ENCODE results near the gene KCNT2. TPM values are rescaled to one million over a fixed set of nuclear protein-coding genes. Genes with fewer than 3 reads are reported as not detected.

KCNT2 gene
- total RNA-seq, 4 donors from 2014 or later, result 0.35 to 0.88 (median 0.51) TPM; not detected in 1

DNA sequence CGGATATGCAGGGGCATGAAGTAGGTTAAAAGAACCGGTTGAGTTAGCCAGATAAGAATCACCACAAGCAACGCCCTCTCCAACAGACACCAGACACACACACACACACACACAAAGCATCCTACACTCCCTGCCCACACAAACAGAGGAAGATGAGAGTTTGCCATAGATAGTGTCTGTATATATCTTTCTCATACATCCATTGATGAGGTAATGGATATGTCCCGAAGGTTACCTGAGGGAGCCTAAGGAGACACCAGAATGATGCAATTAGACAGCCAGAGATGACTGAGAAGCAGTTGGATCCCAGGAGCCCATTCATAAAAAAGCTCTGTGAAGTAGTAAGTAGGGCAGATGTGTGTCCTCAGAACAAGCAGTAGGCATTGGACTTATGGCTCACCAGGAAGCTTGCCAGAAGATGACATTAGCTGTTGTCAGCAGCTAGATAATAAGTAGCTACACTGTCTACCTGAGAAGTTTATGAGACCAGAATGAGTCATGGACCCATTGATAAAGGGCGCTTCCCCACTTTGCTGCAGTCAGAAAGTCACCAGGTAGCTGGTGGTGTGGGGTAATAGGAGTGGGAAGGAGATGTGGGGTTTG, 247.0 kb downstream of the KCNT2 start:
- DNase-seq, result no peak
- no peaks in the 10 kb centered on the region for H3K36me3 ChIP-seq
- no peaks in the 10 kb centered on the region for H3K4me1 ChIP-seq
- no peak overlapping the region for H3K27ac ChIP-seq
- TF ChIP-seq, protein P1, sequence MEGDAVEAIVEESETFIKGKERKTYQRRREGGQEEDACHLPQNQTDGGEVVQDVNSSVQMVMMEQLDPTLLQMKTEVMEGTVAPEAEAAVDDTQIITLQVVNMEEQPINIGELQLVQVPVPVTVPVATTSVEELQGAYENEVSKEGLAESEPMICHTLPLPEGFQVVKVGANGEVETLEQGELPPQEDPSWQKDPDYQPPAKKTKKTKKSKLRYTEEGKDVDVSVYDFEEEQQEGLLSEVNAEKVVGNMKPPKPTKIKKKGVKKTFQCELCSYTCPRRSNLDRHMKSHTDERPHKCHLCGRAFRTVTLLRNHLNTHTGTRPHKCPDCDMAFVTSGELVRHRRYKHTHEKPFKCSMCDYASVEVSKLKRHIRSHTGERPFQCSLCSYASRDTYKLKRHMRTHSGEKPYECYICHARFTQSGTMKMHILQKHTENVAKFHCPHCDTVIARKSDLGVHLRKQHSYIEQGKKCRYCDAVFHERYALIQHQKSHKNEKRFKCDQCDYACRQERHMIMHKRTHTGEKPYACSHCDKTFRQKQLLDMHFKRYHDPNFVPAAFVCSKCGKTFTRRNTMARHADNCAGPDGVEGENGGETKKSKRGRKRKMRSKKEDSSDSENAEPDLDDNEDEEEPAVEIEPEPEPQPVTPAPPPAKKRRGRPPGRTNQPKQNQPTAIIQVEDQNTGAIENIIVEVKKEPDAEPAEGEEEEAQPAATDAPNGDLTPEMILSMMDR (IDR thresholded peaks at IDR 0.05 in 4 of 5, conservative IDR thresholded peaks at IDR 0.05 in 1 of 5), result no peak
- TF ChIP-seq POLR2A (IDR thresholded peaks at IDR 0.05), result no peak
- no peak overlapping the region for H3K4me3 ChIP-seq
- no peaks in the 10 kb centered on the region for H3K9me3 ChIP-seq
- intact Hi-C loops (cut with DNase I; ENCODE audit: low total_unique reads) (no loop called here), in situ Hi-C loops (cut with MboI; ENCODE audit: low sequenced_read_pairs in 4 of 4) (loop anchor here in 1 of 4 donors (25.0 kb wide), 1 partner anchor 301 kb away; the partner anchor contains the start of gene CFH)
- ATAC-seq, result no peak
- H3K27me3 ChIP-seq, result no peaks in the 10 kb centered on the region

DNA sequence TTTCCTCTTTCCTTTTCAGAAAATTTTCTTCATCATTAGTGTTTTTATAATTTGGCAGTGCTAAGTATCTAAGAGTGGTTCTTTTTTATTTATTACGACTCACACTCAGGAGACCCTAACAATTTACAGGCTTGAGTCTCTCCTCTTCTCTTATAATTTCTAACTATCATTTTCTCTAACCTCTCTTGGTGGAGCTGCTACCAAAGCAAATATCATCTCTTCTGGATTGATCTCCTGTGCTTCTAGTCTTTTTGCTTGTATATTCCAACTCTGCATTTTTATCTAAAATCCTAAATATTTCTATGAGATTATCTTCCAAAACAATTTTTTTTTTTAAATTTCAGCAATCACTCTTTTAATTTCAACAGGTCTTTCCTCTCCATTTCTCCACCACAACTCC, 250.3 kb downstream of the KCNT2 start:
- ATAC-seq (no peak), DNase-seq (no peak)
- TF ChIP-seq, protein P1 (IDR thresholded peaks at IDR 0.05 in 4 of 5, conservative IDR thresholded peaks at IDR 0.05 in 1 of 5), result no peak
- no peak for TF ChIP-seq POLR2A (IDR thresholded peaks at IDR 0.05)
- no peaks in the 10 kb centered on the region for H3K4me1 ChIP-seq
- H3K27me3 ChIP-seq, result no peaks in the 10 kb centered on the region
- in situ Hi-C loops (cut with MboI; ENCODE audit: low sequenced_read_pairs in 4 of 4) (loop anchor here in 2 of 4 donors (10.0 to 25.0 kb wide), 2 partner anchors 304 to 307 kb away; partner anchors contain the start of gene CFH (in 1 of the 2)), intact Hi-C loops (cut with DNase I; ENCODE audit: low total_unique reads) (loop anchor here (10.0 kb wide), 1 partner anchor 307 kb away; no protein-coding TSS in a partner anchor)
- no peak overlapping the region for H3K27ac ChIP-seq
- H3K4me3 ChIP-seq, result no peak overlapping the region
- H3K9me3 ChIP-seq, result no peaks in the 10 kb centered on the region
- H3K36me3 ChIP-seq, result no peaks in the 10 kb centered on the region

DNA sequence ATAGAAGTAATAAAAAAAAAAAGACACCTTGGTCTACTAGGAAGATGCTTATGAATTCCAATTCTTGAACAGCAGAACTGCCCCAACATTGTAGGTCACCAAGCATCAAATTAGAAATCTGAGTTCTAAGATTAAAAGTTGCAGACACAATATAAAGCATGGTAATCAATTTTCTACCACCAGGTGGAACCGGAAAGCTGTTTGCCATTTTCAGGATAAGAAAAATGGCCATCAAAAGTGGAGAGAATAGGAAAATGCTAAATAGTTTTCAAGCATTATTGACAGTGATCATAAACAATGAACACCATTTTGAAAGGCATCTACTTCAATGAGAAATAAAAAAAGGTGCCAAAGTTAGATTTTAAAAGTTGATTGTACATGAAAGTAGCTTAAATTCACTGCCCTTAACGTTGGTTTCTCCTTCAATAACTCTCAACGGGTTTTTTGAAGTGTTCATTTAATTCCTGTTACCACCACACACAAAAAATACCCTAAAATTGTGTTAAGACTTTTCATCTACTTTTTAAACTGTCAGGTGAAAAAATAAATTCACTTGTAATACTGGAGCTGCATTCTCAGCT, 252.9 kb downstream of the KCNT2 start:
- no peak for DNase-seq
- intact Hi-C loops (cut with DNase I; ENCODE audit: low total_unique reads), result loop anchor here (10.0 kb wide), 1 partner anchor 310 kb away; no protein-coding TSS in a partner anchor
- TF ChIP-seq, protein P1 (IDR thresholded peaks at IDR 0.05 in 4 of 5, conservative IDR thresholded peaks at IDR 0.05 in 1 of 5), result peak in 2 of 5 experiments; percentile 7 to 15
- TF ChIP-seq POLR2A (IDR thresholded peaks at IDR 0.05), result no peak

DNA sequence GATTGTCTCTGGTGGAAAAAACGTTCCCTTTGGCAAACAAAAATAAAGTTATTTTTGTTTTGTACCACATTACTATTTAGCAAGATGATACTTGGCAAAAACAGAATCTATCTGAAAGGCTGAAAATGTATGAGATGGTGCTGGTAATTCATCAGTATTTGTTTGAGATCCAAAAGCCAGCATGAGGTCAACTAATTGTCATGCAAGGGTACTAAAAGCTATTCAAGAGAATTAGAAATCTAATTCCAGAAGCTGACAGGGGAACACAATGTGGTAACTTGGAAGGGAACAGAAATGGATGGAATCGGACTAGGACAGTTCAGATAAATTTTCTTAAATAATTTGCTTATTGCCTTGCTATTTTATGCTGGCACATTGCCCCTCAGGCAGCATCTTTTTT, 263.8 kb downstream of the KCNT2 start:
- in situ Hi-C loops (cut with MboI; ENCODE audit: low sequenced_read_pairs in 4 of 4) (no loop called here), intact Hi-C loops (cut with DNase I; ENCODE audit: low total_unique reads) (no loop called here)
- DNase-seq, result no peak
- no peak for ATAC-seq
- Histone ChIP-seq H3K27me3 (no peaks in the 10 kb centered on the region), H3K27ac (no peak overlapping the region), H3K9me3 (no peaks in the 10 kb centered on the region), H3K4me1 (no peaks in the 10 kb centered on the region), H3K4me3 (no peak overlapping the region), H3K36me3 (no peaks in the 10 kb centered on the region)
- TF ChIP-seq POLR2A (IDR thresholded peaks at IDR 0.05), result no peak
- TF ChIP-seq, protein P1 (IDR thresholded peaks at IDR 0.05 in 4 of 5, conservative IDR thresholded peaks at IDR 0.05 in 1 of 5), result no peak

More for the DNA sequence above, 252.9 kb downstream of the KCNT2 start:
- H3K9me3 ChIP-seq, result no peaks in the 10 kb centered on the region
- no peak overlapping the region for H3K4me3 ChIP-seq
- in situ Hi-C loops (cut with MboI; ENCODE audit: low sequenced_read_pairs in 4 of 4), result loop anchor here in 2 of 4 donors (10.0 to 25.0 kb wide), 2 partner anchors 307 to 310 kb away; partner anchors contain the start of gene CFH (in 1 of the 2)
- no peaks in the 10 kb centered on the region for H3K27me3 ChIP-seq
- H3K27ac ChIP-seq, result no peak overlapping the region
- no peak for ATAC-seq
- H3K36me3 ChIP-seq, result no peaks in the 10 kb centered on the region
- no peaks in the 10 kb centered on the region for H3K4me1 ChIP-seq

Measured in gastrocnemius medialis (tissue), 4 donors.